ENCODE data around the gene C2CD5.

The C2CD5 gene

GRCh38 chr12:22578328-22578727, 34.0 kb upstream of the C2CD5 start:
- DNase-seq, result no peak
- Histone ChIP-seq H2BK12ac (ENCODE audit: low read length in 2 of 2) (no peak overlapping the region), H3K4me2 (ENCODE audit: low read length, poor library complexity, severe bottlenecking) (no peak overlapping the region), H3K79me1 (replicated peaks; ENCODE audit: low read length, poor library complexity, severe bottlenecking) (no peaks in the 10 kb centered on the region), H3K4ac (ENCODE audit: low read depth in 1 of 2, low read length in 2 of 2) (no peak overlapping the region), H4K91ac (ENCODE audit: low read length) (no peak overlapping the region), H3K18ac (ENCODE audit: low read depth in 1 of 2, low read length in 2 of 2) (no peak overlapping the region), H3K14ac (ENCODE audit: low read length in 2 of 2) (no peak overlapping the region), H2BK120ac (ENCODE audit: low read depth, low read length) (no peak overlapping the region), H3K9ac (ENCODE audit: low read length) (no peak overlapping the region), H2BK5ac (ENCODE audit: low read depth, low read length, poor library complexity, severe bottlenecking) (no peak overlapping the region), H3K36me3 (ENCODE audit: control insufficient read depth in 1 of 2, insufficient read depth in 2 of 2, low read depth in 1 of 2, low read length in 2 of 2) (no peaks in the 10 kb centered on the region), H3K27ac (ENCODE audit: low read length, poor library complexity, severe bottlenecking) (no peak overlapping the region), H2BK15ac (ENCODE audit: low read depth, poor library complexity, severe bottlenecking) (no peak overlapping the region), H3K23ac (ENCODE audit: low read length in 2 of 2) (no peak overlapping the region), H4K8ac (ENCODE audit: low read length) (no peak overlapping the region), H3K4me1 (ENCODE audit: control insufficient read depth, insufficient read depth, low read depth, low read length) (no peaks in the 10 kb centered on the region), H3K4me3 (ENCODE audit: insufficient read depth in 1 of 2, low read depth in 1 of 2, low read length in 2 of 2) (no peak overlapping the region), H3K9me3 (ENCODE audit: control insufficient read depth, low read length) (no peaks in the 10 kb centered on the region), H2AFZ (ENCODE audit: low read depth, low read length) (no peak overlapping the region), H2AK5ac (ENCODE audit: low read length, severe bottlenecking) (no peak overlapping the region), H3K27me3 (ENCODE audit: control insufficient read depth in 1 of 2, insufficient read depth in 1 of 2, low read length in 2 of 2) (no peaks in the 10 kb centered on the region)
- WGBS, result 88% methylated on average over 2 of the region's 3 CpGs

DNA sequence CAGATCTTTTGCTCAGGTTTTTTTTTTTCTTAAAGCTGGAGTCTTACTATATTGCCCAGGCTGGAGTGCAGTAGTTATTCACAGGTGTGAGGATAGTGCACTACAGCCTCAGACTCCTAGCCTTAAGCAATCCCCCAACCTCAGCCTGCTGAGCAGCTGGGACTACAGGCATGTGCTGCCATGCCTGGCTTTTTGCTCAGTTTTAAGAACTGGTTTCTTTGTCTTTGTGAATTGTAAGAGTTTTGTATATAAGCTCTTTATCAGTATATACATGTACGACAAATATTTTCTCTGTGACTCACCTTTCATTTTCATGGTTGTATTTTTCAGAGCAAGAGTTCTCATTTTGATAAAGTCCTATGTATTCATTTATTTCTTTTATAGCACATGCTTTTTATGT, 33.3 kb upstream of the C2CD5 start:
- no peak overlapping the region for H4K8ac ChIP-seq (ENCODE audit: low read length)
- no peak overlapping the region for H3K9ac ChIP-seq (ENCODE audit: low read length)
- no peaks in the 10 kb centered on the region for H3K79me1 ChIP-seq (replicated peaks; ENCODE audit: low read length, poor library complexity, severe bottlenecking)
- no peak overlapping the region for H2BK12ac ChIP-seq (ENCODE audit: low read length in 2 of 2)
- H2BK120ac ChIP-seq (ENCODE audit: low read depth, low read length), result no peak overlapping the region
- H3K18ac ChIP-seq (ENCODE audit: low read depth in 1 of 2, low read length in 2 of 2), result no peak overlapping the region
- no peak overlapping the region for H3K23ac ChIP-seq (ENCODE audit: low read length in 2 of 2)
- WGBS, result no CpG with 5 or more reads among the region's 1 CpG
- H3K36me3 ChIP-seq (ENCODE audit: control insufficient read depth in 1 of 2, insufficient read depth in 2 of 2, low read depth in 1 of 2, low read length in 2 of 2), result no peaks in the 10 kb centered on the region
- no peak overlapping the region for H3K14ac ChIP-seq (ENCODE audit: low read length in 2 of 2)
- H3K4me1 ChIP-seq (ENCODE audit: control insufficient read depth, insufficient read depth, low read depth, low read length), result peaks cover 2% of the 10 kb centered on the region
- H4K91ac ChIP-seq (ENCODE audit: low read length), result no peak overlapping the region
- H3K27ac ChIP-seq (ENCODE audit: low read length, poor library complexity, severe bottlenecking), result no peak overlapping the region
- no peak overlapping the region for H2AK5ac ChIP-seq (ENCODE audit: low read length, severe bottlenecking)
- H2BK15ac ChIP-seq (ENCODE audit: low read depth, poor library complexity, severe bottlenecking), result no peak overlapping the region
- no peak overlapping the region for H2BK5ac ChIP-seq (ENCODE audit: low read depth, low read length, poor library complexity, severe bottlenecking)
- no peak for DNase-seq
- H2AFZ ChIP-seq (ENCODE audit: low read depth, low read length), result no peak overlapping the region
- H3K4me3 ChIP-seq (ENCODE audit: insufficient read depth in 1 of 2, low read depth in 1 of 2, low read length in 2 of 2), result no peak overlapping the region
- H3K4me2 ChIP-seq (ENCODE audit: low read length, poor library complexity, severe bottlenecking), result no peak overlapping the region
- H3K27me3 ChIP-seq (ENCODE audit: control insufficient read depth in 1 of 2, insufficient read depth in 1 of 2, low read length in 2 of 2), result no peaks in the 10 kb centered on the region
- no peak overlapping the region for H3K4ac ChIP-seq (ENCODE audit: low read depth in 1 of 2, low read length in 2 of 2)
- no peaks in the 10 kb centered on the region for H3K9me3 ChIP-seq (ENCODE audit: control insufficient read depth, low read length)

DNA sequence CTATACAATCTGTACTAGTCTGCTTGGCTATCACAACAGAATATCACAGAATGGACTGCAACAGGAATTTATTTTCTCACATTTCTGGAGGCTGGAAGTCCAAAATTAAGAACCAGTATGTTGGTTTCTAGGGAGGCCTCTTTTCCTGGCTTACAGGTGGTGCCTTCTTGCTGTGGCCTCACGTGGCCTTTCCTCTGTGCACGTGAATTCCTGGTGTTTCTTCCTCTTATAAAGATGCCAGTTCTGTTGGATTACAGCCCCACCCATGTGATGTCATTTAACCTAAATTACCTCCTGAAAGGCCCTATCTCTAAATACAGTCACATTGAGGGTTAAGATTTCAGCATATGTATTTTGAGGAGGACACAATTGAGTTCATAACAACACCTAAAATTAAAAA, 32.1 kb upstream of the C2CD5 start:
- peaks cover 2% of the 10 kb centered on the region for H3K4me1 ChIP-seq (ENCODE audit: control insufficient read depth, insufficient read depth, low read depth, low read length)
- no peaks in the 10 kb centered on the region for H3K27me3 ChIP-seq (ENCODE audit: control insufficient read depth in 1 of 2, insufficient read depth in 1 of 2, low read length in 2 of 2)
- H4K8ac ChIP-seq (ENCODE audit: low read length), result no peak overlapping the region
- no peak overlapping the region for H2AK5ac ChIP-seq (ENCODE audit: low read length, severe bottlenecking)
- no peak overlapping the region for H2BK120ac ChIP-seq (ENCODE audit: low read depth, low read length)
- H3K9me3 ChIP-seq (ENCODE audit: control insufficient read depth, low read length), result no peaks in the 10 kb centered on the region
- no peak overlapping the region for H2BK15ac ChIP-seq (ENCODE audit: low read depth, poor library complexity, severe bottlenecking)
- H3K27ac ChIP-seq (ENCODE audit: low read length, poor library complexity, severe bottlenecking), result no peak overlapping the region
- no peak overlapping the region for H3K9ac ChIP-seq (ENCODE audit: low read length)
- no peak for DNase-seq
- H3K4me3 ChIP-seq (ENCODE audit: insufficient read depth in 1 of 2, low read depth in 1 of 2, low read length in 2 of 2), result no peak overlapping the region
- H3K14ac ChIP-seq (ENCODE audit: low read length in 2 of 2), result no peak overlapping the region
- H4K91ac ChIP-seq (ENCODE audit: low read length), result no peak overlapping the region
- 95% methylated on average over 2 of the region's 2 CpGs for WGBS
- no peak overlapping the region for H2AFZ ChIP-seq (ENCODE audit: low read depth, low read length)
- no peak overlapping the region for H2BK12ac ChIP-seq (ENCODE audit: low read length in 2 of 2)
- H2BK5ac ChIP-seq (ENCODE audit: low read depth, low read length, poor library complexity, severe bottlenecking), result no peak overlapping the region
- H3K18ac ChIP-seq (ENCODE audit: low read depth in 1 of 2, low read length in 2 of 2), result no peak overlapping the region
- no peak overlapping the region for H3K23ac ChIP-seq (ENCODE audit: low read length in 2 of 2)
- no peak overlapping the region for H3K4me2 ChIP-seq (ENCODE audit: low read length, poor library complexity, severe bottlenecking)
- no peaks in the 10 kb centered on the region for H3K79me1 ChIP-seq (replicated peaks; ENCODE audit: low read length, poor library complexity, severe bottlenecking)
- no peak overlapping the region for H3K4ac ChIP-seq (ENCODE audit: low read depth in 1 of 2, low read length in 2 of 2)
- no peaks in the 10 kb centered on the region for H3K36me3 ChIP-seq (ENCODE audit: control insufficient read depth in 1 of 2, insufficient read depth in 2 of 2, low read depth in 1 of 2, low read length in 2 of 2)

DNA sequence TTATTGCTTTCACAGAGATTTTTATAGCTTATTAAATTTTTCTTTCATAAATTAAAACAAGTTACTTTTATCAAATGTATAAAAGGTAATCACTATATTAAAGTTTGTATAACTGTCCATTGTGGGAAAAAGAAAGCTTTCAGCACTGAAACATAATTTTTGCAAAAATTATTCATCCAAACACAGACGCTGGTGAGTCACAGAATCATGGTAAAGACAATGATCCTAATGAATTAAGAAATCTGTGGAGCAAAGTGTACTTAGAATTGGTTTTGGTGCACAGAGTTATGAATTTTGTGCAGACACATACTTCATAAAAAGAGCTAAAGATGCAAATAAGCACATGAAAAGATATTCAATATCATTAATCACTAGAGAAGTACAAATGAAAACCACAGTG, 31.7 kb upstream of the C2CD5 start:
- Histone ChIP-seq H4K8ac (ENCODE audit: low read length) (no peak overlapping the region), H4K91ac (ENCODE audit: low read length) (no peak overlapping the region), H3K4me3 (ENCODE audit: insufficient read depth in 1 of 2, low read depth in 1 of 2, low read length in 2 of 2) (no peak overlapping the region), H2AFZ (ENCODE audit: low read depth, low read length) (no peak overlapping the region), H2BK12ac (ENCODE audit: low read length in 2 of 2) (no peak overlapping the region), H2BK15ac (ENCODE audit: low read depth, poor library complexity, severe bottlenecking) (no peak overlapping the region), H2BK120ac (ENCODE audit: low read depth, low read length) (no peak overlapping the region), H3K4ac (ENCODE audit: low read depth in 1 of 2, low read length in 2 of 2) (no peak overlapping the region), H3K4me2 (ENCODE audit: low read length, poor library complexity, severe bottlenecking) (no peak overlapping the region), H3K27ac (ENCODE audit: low read length, poor library complexity, severe bottlenecking) (no peak overlapping the region), H3K9me3 (ENCODE audit: control insufficient read depth, low read length) (no peaks in the 10 kb centered on the region), H3K14ac (ENCODE audit: low read length in 2 of 2) (no peak overlapping the region), H3K27me3 (ENCODE audit: control insufficient read depth in 1 of 2, insufficient read depth in 1 of 2, low read length in 2 of 2) (no peaks in the 10 kb centered on the region), H3K23ac (ENCODE audit: low read length in 2 of 2) (no peak overlapping the region), H3K36me3 (ENCODE audit: control insufficient read depth in 1 of 2, insufficient read depth in 2 of 2, low read depth in 1 of 2, low read length in 2 of 2) (no peaks in the 10 kb centered on the region), H3K9ac (ENCODE audit: low read length) (no peak overlapping the region), H3K4me1 (ENCODE audit: control insufficient read depth, insufficient read depth, low read depth, low read length) (peaks cover 2% of the 10 kb centered on the region), H3K18ac (ENCODE audit: low read depth in 1 of 2, low read length in 2 of 2) (no peak overlapping the region), H2BK5ac (ENCODE audit: low read depth, low read length, poor library complexity, severe bottlenecking) (no peak overlapping the region), H2AK5ac (ENCODE audit: low read length, severe bottlenecking) (no peak overlapping the region), H3K79me1 (replicated peaks; ENCODE audit: low read length, poor library complexity, severe bottlenecking) (no peaks in the 10 kb centered on the region)
- no peak for DNase-seq
- no CpG with 5 or more reads among the region's 1 CpG for WGBS

Data from mesenchymal stem cell (in vitro differentiated cells and primary cell).